HepG2 (cell line): ENCODE results near the gene ACP7. TPM values are rescaled to one million over a fixed set of nuclear protein-coding genes. Genes with fewer than 3 reads are reported as not detected.

Experiments used
- EHMT2 ChIP-seq: fragments of 200-600 bp; sonication (generic); IDR thresholded peaks from 2 replicates; pipeline ENCODE4 v1.7.0; 2017; ENCODE audit warnings: antibody characterized with exemption, low read depth, low read length, borderline replicate concordance
- KAT2B ChIP-seq: fragments of 150-350 bp; IDR thresholded peaks from 2 replicates; pipeline ENCODE4 v1.6.1; 2014; ENCODE audit warnings: low read depth, low read length, borderline replicate concordance
- KLF15 ChIP-seq: sonication (generic); formaldehyde crosslinking; IDR thresholded peaks from 2 replicates; pipeline ENCODE4 v1.8.1; 2023; ENCODE audit warnings: borderline replicate concordance, mild to moderate bottlenecking, inconsistent platforms, missing genetic modification reagents, mixed read lengths
- KLF6 ChIP-seq: IDR thresholded peaks from 2 replicates; pipeline ENCODE4 v1.8.0; 2016; ENCODE audit warnings: missing biosample characterization, missing genetic modification reagents
- MXI1 ChIP-seq: IDR thresholded peaks from 3 replicates; pipeline ENCODE4 v1.6.1; 2012; ENCODE audit warnings: low read depth, low read length, inconsistent platforms, borderline replicate concordance
- NFKB2 ChIP-seq: sonication (generic); formaldehyde crosslinking; IDR thresholded peaks from 2 replicates; pipeline ENCODE4 v1.4.0; 2020; ENCODE audit warnings: missing genetic modification reagents, borderline replicate concordance
- PHF21A ChIP-seq: sonication (generic); formaldehyde crosslinking; IDR thresholded peaks from 2 replicates; pipeline ENCODE4 v1.5.0; 2020; ENCODE audit warnings: mild to moderate bottlenecking, missing genetic modification reagents
- RFXANK ChIP-seq: IDR thresholded peaks from 2 replicates; pipeline ENCODE4 v1.6.1; 2016
- SMYD3 ChIP-seq: sonication (generic); formaldehyde crosslinking; IDR thresholded peaks from 2 replicates; pipeline ENCODE4 v1.8.1; 2023; ENCODE audit warnings: mild to moderate bottlenecking, missing genetic modification reagents
- TAF1 ChIP-seq: sonication (generic); formaldehyde crosslinking; IDR thresholded peaks from 2 replicates; pipeline ENCODE4 v1.4.0; 2020; ENCODE audit warnings: missing genetic modification reagents
- ZFP62 ChIP-seq: sonication (generic); formaldehyde crosslinking; IDR thresholded peaks from 2 replicates; pipeline ENCODE4 v1.4.0; 2020; ENCODE audit warnings: missing genetic modification reagents
- ZNF333 ChIP-seq: sonication (generic); formaldehyde crosslinking; IDR thresholded peaks from 2 replicates; pipeline ENCODE4 v1.4.0; 2020; ENCODE audit warnings: mild to moderate bottlenecking, missing genetic modification reagents, borderline replicate concordance
- ZNF589 ChIP-seq: sonication (generic); formaldehyde crosslinking; conservative IDR thresholded peaks from 2 replicates; pipeline ENCODE4 v1.8.0; 2022; ENCODE audit warnings: mild to moderate bottlenecking, moderate library complexity, missing genetic modification reagents
- polyA plus RNA-seq, 8 experiments: library from polyadenylated mRNA; depleted of rRNA in 3 of 8; stranded (reverse) in 7 of 8; unstranded in 1 of 8; fragments of >200 nt; fragmentation: Illumina TruSeq in 4 of 8; extraction: Trizol in 4 of 8; gene quantifications; 2 replicates each; pipeline versions ENCODE4 v1.2.1 to v1.2.3, GENCODE V29; 2011 to 2016; ENCODE audit warnings: low read depth in 4 of 8, missing spikeins in 1 of 8, mixed read lengths in 1 of 8; ENCODE audit not compliant: insufficient read depth in 1 of 8
- total RNA-seq, 5 experiments: library from RNA; depleted of rRNA; stranded (reverse); fragments of >200 nt; fragmentation: Illumina TruSeq; extraction: Trizol; gene quantifications; 2 replicates each; pipeline ENCODE4 v1.2.3, GENCODE V29; 2016; ENCODE audit warnings: low read depth in 1 of 5
- TF ChIP-seq, protein P1 (sequence below): sonication (generic); formaldehyde crosslinking; IDR thresholded peaks from 2 replicates; pipeline ENCODE4 v1.5.1; 2020; ENCODE audit warnings: missing genetic modification reagents, mild to moderate bottlenecking, borderline replicate concordance
- TF ChIP-seq, protein P2 (sequence below): sonication (generic); formaldehyde crosslinking; conservative IDR thresholded peaks from 2 replicates; pipeline ENCODE4 v1.4.0; 2020; ENCODE audit warnings: missing genetic modification reagents
- TF ChIP-seq, protein P3 (sequence below): IDR thresholded peaks from 2 replicates; pipeline ENCODE4 v1.6.1; 2016; ENCODE audit warnings: low read depth, borderline replicate concordance
- TF ChIP-seq, protein P4 (sequence below): sonication (generic); formaldehyde crosslinking; IDR thresholded peaks from 2 replicates; pipeline ENCODE4 v1.4.0; 2020; ENCODE audit warnings: missing genetic modification reagents

ACP7 gene
- total and polyA plus RNA-seq, 2 of the 13 experiments (the other 11 are each of a cell fraction or from before 2014, with no cell fraction given), result not detected

DNA sequence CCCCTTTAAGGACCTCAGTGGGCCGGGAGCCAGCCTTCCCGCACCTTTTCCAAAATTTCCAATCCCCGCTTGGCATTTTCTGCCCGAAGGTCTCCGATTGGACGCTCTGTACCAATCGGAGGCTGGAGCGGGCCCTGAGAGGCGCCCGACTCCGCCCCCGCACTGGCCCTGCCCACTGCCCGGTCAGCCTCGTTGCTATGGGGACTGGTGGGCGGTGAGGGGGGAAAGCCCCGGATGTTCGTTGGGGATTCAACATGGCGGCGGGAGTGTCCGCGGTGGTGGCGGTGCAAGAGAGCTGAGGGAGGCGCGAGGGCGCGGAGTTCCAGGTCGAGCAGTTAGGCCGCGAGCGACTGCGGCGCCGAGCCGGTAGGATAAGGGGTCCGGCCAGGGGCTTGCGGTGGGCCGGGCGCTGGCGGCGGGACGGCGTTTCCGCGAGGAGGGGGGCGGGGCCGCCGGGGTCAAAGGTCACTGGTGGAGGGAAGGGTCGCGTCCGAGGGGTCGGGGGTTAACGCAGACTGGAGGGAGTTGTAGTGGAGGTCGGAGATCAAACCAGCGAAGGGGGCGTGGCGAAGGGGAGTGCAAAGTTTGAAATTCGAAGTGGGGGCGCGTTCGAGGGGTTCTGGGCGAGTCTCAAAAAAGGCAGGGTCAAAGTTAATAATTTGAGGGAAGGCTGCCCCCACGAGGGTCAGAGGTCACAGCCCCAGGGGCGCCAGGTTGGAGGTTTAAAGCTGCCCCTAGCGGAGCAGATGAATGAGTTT, 41.6 kb downstream of the ACP7 start, which contains the start of gene PAK4 (continued):
- TF ChIP-seq, protein P1, sequence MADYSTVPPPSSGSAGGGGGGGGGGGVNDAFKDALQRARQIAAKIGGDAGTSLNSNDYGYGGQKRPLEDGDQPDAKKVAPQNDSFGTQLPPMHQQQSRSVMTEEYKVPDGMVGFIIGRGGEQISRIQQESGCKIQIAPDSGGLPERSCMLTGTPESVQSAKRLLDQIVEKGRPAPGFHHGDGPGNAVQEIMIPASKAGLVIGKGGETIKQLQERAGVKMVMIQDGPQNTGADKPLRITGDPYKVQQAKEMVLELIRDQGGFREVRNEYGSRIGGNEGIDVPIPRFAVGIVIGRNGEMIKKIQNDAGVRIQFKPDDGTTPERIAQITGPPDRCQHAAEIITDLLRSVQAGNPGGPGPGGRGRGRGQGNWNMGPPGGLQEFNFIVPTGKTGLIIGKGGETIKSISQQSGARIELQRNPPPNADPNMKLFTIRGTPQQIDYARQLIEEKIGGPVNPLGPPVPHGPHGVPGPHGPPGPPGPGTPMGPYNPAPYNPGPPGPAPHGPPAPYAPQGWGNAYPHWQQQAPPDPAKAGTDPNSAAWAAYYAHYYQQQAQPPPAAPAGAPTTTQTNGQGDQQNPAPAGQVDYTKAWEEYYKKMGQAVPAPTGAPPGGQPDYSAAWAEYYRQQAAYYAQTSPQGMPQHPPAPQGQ (CRISPR knock-in tag), result no peak
- no peak for TF ChIP-seq KAT2B
- TF ChIP-seq RFXANK (CRISPR knock-in tag), result no peak
- TF ChIP-seq KLF15, result 0 out of 2 replicates have a peak, but pooled peaks have one; percentile 38
- TF ChIP-seq MXI1, result peak; percentile 91; the same call in 2 of the 3 replicates
- TF ChIP-seq EHMT2, result no peak
- peak; percentile 70; the same call in 1 of the 2 replicates for TF ChIP-seq PHF21A
- TF ChIP-seq SMYD3, result no peak
- TF ChIP-seq ZFP62 (CRISPR knock-in tag), result no peak
- TF ChIP-seq NFKB2 (CRISPR knock-in tag), result peak; percentile 45; the same call in 1 of the 2 replicates
- TF ChIP-seq TAF1 (CRISPR knock-in tag), result peak; percentile 97
- TF ChIP-seq ZNF333 (CRISPR knock-in tag), result no peak
- TF ChIP-seq ZNF589 (CRISPR knock-in tag), result no peak
- TF ChIP-seq, protein P2, sequence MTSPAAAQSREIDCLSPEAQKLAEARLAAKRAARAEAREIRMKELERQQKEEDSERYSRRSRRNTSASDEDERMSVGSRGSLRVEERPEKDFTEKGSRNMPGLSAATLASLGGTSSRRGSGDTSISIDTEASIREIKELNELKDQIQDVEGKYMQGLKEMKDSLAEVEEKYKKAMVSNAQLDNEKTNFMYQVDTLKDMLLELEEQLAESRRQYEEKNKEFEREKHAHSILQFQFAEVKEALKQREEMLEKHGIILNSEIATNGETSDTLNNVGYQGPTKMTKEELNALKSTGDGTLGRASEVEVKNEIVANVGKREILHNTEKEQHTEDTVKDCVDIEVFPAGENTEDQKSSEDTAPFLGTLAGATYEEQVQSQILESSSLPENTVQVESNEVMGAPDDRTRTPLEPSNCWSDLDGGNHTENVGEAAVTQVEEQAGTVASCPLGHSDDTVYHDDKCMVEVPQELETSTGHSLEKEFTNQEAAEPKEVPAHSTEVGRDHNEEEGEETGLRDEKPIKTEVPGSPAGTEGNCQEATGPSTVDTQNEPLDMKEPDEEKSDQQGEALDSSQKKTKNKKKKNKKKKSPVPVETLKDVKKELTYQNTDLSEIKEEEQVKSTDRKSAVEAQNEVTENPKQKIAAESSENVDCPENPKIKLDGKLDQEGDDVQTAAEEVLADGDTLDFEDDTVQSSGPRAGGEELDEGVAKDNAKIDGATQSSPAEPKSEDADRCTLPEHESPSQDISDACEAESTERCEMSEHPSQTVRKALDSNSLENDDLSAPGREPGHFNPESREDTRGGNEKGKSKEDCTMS (CRISPR knock-in tag), result no peak
- TF ChIP-seq, protein P3, sequence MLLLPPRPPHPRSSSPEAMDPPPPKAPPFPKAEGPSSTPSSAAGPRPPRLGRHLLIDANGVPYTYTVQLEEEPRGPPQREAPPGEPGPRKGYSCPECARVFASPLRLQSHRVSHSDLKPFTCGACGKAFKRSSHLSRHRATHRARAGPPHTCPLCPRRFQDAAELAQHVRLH (CRISPR knock-in tag), result peak; percentile 87; the same call in 1 of the 2 replicates
- peak; percentile 80; the same call in 1 of the 2 replicates for TF ChIP-seq KLF6 (CRISPR knock-in tag)
- TF ChIP-seq, protein P4, sequence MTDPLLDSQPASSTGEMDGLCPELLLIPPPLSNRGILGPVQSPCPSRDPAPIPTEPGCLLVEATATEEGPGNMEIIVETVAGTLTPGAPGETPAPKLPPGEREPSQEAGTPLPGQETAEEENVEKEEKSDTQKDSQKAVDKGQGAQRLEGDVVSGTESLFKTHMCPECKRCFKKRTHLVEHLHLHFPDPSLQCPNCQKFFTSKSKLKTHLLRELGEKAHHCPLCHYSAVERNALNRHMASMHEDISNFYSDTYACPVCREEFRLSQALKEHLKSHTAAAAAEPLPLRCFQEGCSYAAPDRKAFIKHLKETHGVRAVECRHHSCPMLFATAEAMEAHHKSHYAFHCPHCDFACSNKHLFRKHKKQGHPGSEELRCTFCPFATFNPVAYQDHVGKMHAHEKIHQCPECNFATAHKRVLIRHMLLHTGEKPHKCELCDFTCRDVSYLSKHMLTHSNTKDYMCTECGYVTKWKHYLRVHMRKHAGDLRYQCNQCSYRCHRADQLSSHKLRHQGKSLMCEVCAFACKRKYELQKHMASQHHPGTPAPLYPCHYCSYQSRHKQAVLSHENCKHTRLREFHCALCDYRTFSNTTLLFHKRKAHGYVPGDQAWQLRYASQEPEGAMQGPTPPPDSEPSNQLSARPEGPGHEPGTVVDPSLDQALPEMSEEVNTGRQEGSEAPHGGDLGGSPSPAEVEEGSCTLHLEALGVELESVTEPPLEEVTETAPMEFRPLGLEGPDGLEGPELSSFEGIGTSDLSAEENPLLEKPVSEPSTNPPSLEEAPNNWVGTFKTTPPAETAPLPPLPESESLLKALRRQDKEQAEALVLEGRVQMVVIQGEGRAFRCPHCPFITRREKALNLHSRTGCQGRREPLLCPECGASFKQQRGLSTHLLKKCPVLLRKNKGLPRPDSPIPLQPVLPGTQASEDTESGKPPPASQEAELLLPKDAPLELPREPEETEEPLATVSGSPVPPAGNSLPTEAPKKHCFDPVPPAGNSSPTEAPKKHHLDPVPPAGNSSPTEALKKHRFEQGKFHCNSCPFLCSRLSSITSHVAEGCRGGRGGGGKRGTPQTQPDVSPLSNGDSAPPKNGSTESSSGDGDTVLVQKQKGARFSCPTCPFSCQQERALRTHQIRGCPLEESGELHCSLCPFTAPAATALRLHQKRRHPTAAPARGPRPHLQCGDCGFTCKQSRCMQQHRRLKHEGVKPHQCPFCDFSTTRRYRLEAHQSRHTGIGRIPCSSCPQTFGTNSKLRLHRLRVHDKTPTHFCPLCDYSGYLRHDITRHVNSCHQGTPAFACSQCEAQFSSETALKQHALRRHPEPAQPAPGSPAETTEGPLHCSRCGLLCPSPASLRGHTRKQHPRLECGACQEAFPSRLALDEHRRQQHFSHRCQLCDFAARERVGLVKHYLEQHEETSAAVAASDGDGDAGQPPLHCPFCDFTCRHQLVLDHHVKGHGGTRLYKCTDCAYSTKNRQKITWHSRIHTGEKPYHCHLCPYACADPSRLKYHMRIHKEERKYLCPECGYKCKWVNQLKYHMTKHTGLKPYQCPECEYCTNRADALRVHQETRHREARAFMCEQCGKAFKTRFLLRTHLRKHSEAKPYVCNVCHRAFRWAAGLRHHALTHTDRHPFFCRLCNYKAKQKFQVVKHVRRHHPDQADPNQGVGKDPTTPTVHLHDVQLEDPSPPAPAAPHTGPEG (CRISPR knock-in tag), result peak; percentile 53; the same call in 1 of the 2 replicates
